Osteoblast (primary cell): Measurements from ENCODE around the gene UGT2B10. TPM values are rescaled to one million over a fixed set of nuclear protein-coding genes. Genes with fewer than 3 reads are reported as not detected.
"Not testable (repeated sequence)": the region's sequence is repeated elsewhere in the genome, so short reads cannot be mapped to it uniquely, and the experiment has no call there.

Experiments
- DNase-seq: peaks from one replicate; pipeline ENCODE4 v3.0.0; 2011; ENCODE audit warnings: low spot score, mixed read lengths; ENCODE audit not compliant: insufficient read length; ENCODE audit errors: missing footprints
- H2AFZ ChIP-seq: 2 replicates; pipeline ENCODE4 v1.6.0; 2011; ENCODE audit warnings: mild to moderate bottlenecking, low read length
- H3K27ac ChIP-seq: 2 replicates; pipeline ENCODE4 v1.5.1; 2011; ENCODE audit warnings: mild to moderate bottlenecking, low read depth, low read length, moderate library complexity
- H3K27me3 ChIP-seq: 2 replicates; pipeline ENCODE4 v1.6.0; 2012; ENCODE audit warnings: mild to moderate bottlenecking, control low read depth, inconsistent platforms, low read length, moderate library complexity; ENCODE audit not compliant: insufficient read depth
- H3K36me3 ChIP-seq: 2 replicates; pipeline ENCODE4 v1.5.1; 2011; ENCODE audit warnings: mild to moderate bottlenecking, low read length, control low read depth, moderate library complexity; ENCODE audit not compliant: insufficient read depth
- H3K4me1 ChIP-seq: 2 replicates; pipeline ENCODE4 v1.5.1; 2011; ENCODE audit warnings: mild to moderate bottlenecking, low read length, control low read depth, moderate library complexity; ENCODE audit not compliant: insufficient read depth
- H3K4me2 ChIP-seq: 2 replicates; pipeline ENCODE4 v1.6.0; 2011; ENCODE audit warnings: mild to moderate bottlenecking, low read length; ENCODE audit not compliant: insufficient read depth
- H3K4me3 ChIP-seq: fragments of 200-600 bp; sonication (generic); 3 replicates; pipeline ENCODE4 v1.5.1; 2012; ENCODE audit warnings: mild to moderate bottlenecking, low read length, inconsistent platforms; ENCODE audit not compliant: insufficient read depth
- H3K79me2 ChIP-seq: 2 replicates; pipeline ENCODE4 v1.6.0; 2012; ENCODE audit warnings: mild to moderate bottlenecking, low read length, control low read depth, inconsistent platforms; ENCODE audit not compliant: insufficient read depth
- H3K9me3 ChIP-seq: 2 replicates; pipeline ENCODE4 v1.5.1; 2011; ENCODE audit warnings: low read depth, low read length, control low read depth
- H4K20me1 ChIP-seq: 2 replicates; pipeline ENCODE4 v1.6.0; 2012; ENCODE audit warnings: mild to moderate bottlenecking, low read length, control low read depth; ENCODE audit not compliant: insufficient read depth
- CTCF ChIP-seq: IDR thresholded peaks from 2 replicates; pipeline ENCODE4 v1.5.1; 2011; ENCODE audit warnings: mild to moderate bottlenecking, low read depth, low read length, moderate library complexity; ENCODE audit errors: extremely low read depth
- total RNA-seq: library from RNA; depleted of rRNA; stranded (reverse); fragments of >200 nt; gene quantifications from 2 replicates; pipeline ENCODE4 v1.2.3, GENCODE V29; 2012

UGT2B10 gene
- total RNA-seq, 1 donor, result not detected

- Histone ChIP-seq H3K4me3 (no peak overlapping the region), H3K27me3 (no peaks in the 10 kb centered on the region), H3K79me2 (no peaks in the 10 kb centered on the region), H3K36me3 (no peaks in the 10 kb centered on the region), H3K4me1 (no peaks in the 10 kb centered on the region), H4K20me1 (no peaks in the 10 kb centered on the region), H2AFZ (no peak overlapping the region), H3K4me2 (no peak overlapping the region), H3K9me3 (no peaks in the 10 kb centered on the region), H3K27ac (no peak overlapping the region)
- no peak for DNase-seq
- no peak for TF ChIP-seq CTCF
Observed at GRCh38 chr4:68810919-68811318, 4.9 kb upstream of the UGT2B10 start.

DNA sequence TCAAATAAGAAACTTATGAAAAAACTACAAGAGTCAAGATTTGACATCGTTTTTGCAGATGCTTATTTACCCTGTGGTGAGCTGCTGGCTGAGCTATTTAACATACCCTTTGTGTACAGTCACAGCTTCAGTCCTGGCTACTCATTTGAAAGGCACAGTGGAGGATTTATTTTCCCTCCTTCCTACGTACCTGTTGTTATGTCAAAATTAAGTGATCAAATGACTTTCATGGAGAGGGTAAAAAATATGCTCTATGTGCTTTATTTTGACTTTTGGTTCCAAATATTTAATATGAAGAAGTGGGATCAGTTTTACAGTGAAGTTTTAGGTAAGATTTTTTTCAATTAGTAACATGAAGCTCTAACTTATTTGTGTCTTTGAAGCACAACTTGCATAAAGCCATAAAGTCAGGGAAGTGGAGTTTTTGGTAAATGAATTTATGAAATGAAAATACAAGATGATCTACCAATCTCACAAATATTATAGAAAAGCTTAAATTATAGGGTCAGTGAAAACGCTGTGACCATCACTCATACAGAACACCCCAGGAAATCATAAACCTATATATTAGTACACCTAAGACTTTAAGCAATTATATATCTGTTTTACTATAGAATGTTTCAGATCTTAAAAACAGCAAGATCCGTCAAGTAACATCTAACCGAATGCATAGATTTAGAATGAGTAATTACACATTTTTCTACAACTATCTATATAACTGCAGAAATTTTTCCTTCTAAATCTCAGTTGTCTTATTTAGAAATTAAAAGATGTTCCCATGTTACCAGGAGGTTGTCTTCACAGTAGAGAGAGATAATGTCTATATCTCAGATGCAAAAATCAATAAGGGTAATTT is 844 bp downstream of the UGT2B10 start:
- H3K27me3 ChIP-seq, H3K4me1 ChIP-seq, H4K20me1 ChIP-seq, DNase-seq, H3K4me3 ChIP-seq, H3K79me2 ChIP-seq, H3K36me3 ChIP-seq, H3K9me3 ChIP-seq, H3K4me2 ChIP-seq, H2AFZ ChIP-seq, H3K27ac ChIP-seq: not testable (repeated sequence)

GRCh38 chr4:68817386-68817785 is 1.6 kb downstream of the UGT2B10 start:
- Histone ChIP-seq H2AFZ (no peak overlapping the region), H3K4me1 (no peaks in the 10 kb centered on the region), H3K9me3 (no peaks in the 10 kb centered on the region), H4K20me1 (no peaks in the 10 kb centered on the region), H3K27ac (no peak overlapping the region), H3K4me3 (no peak overlapping the region), H3K36me3 (no peaks in the 10 kb centered on the region), H3K4me2 (no peak overlapping the region), H3K27me3 (no peaks in the 10 kb centered on the region), H3K79me2 (no peaks in the 10 kb centered on the region)
- no peak for DNase-seq
- no peak for TF ChIP-seq CTCF

DNA sequence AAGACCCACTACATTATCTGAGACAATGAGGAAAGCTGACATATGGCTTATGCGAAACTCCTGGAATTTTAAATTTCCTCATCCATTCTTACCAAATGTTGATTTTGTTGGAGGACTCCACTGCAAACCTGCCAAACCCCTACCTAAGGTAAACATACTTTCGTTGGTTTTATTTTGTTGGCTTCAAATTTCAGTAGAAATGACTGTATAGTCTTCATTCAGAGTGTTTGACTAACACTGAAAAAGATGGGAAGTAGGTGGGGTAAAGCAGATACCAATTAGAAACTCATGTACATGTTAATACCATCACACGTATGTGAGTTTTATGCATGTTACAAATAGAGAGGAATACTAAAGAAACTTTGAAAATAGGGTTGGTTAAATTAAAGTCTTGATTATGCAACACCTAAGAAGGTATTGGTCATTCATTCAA is 2.3 kb downstream of the UGT2B10 start:
- H3K36me3 ChIP-seq, H3K4me3 ChIP-seq, H3K4me1 ChIP-seq, H3K4me2 ChIP-seq, H4K20me1 ChIP-seq, DNase-seq, H3K27me3 ChIP-seq, H3K9me3 ChIP-seq, H3K79me2 ChIP-seq, H3K27ac ChIP-seq, H2AFZ ChIP-seq: not testable (repeated sequence)

DNA sequence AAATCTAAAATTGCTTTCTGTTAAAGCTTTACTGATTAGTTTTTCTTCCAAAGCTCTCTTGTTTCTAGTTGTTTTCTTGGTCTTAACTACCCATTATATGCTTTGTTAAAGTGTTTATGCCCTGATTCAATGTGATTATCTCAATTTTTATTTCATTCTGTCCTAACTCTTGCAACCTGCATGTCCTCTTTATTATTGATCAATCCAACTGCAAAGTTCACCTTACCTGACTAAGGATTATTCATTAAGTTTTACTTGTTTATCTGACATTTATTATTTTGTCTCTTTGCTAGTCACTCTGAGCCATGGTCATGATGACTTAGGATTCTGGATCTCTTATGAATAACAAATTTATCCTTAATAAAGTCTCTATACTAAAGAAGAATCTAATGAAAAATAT is 15.8 kb downstream of the UGT2B10 start:
- Histone ChIP-seq H4K20me1 (no peaks in the 10 kb centered on the region), H3K27ac (no peak overlapping the region), H3K4me2 (no peak overlapping the region), H3K4me1 (no peaks in the 10 kb centered on the region), H3K4me3 (no peak overlapping the region), H3K27me3 (no peaks in the 10 kb centered on the region), H2AFZ (no peak overlapping the region), H3K9me3 (no peaks in the 10 kb centered on the region), H3K79me2 (no peaks in the 10 kb centered on the region), H3K36me3 (no peaks in the 10 kb centered on the region)
- no peak for DNase-seq
- TF ChIP-seq CTCF, result no peak
